Activated CD4-positive, alpha-beta T cell treated with anti-CD3 and anti-CD28 coated beads, Interleukin-2, amount 50 U/mL, for 16 hours (primary cell): ENCODE data around the gene GALNT9.
"Not testable (repeated sequence)": the region's sequence is repeated elsewhere in the genome, so short reads cannot be mapped to it uniquely, and the experiment has no call there.

Experiments
- DNase-seq: peaks from one replicate; pipeline ENCODE4 v3.0.0-alpha.2; 2020

Gene GALNT9

GRCh38 chr12:132263451-132264049, 65.8 kb downstream of the GALNT9 start:
- no peak for DNase-seq

DNA sequence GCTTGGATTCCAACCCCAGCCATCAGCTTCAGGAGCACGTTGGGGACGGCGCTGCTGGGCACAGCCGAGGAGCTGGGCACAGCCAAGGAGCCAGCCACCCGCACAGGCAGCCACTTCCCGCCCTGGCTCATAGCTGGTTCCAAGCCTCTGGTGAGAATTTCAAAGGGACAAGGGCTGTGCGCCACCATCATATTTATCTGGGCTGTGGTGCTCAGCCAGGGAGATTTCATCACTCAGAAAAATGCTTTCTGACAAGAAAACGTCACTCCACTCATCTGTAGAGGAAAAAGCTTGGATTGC, 66.4 kb downstream of the GALNT9 start:
- DNase-seq, result no peak

DNA sequence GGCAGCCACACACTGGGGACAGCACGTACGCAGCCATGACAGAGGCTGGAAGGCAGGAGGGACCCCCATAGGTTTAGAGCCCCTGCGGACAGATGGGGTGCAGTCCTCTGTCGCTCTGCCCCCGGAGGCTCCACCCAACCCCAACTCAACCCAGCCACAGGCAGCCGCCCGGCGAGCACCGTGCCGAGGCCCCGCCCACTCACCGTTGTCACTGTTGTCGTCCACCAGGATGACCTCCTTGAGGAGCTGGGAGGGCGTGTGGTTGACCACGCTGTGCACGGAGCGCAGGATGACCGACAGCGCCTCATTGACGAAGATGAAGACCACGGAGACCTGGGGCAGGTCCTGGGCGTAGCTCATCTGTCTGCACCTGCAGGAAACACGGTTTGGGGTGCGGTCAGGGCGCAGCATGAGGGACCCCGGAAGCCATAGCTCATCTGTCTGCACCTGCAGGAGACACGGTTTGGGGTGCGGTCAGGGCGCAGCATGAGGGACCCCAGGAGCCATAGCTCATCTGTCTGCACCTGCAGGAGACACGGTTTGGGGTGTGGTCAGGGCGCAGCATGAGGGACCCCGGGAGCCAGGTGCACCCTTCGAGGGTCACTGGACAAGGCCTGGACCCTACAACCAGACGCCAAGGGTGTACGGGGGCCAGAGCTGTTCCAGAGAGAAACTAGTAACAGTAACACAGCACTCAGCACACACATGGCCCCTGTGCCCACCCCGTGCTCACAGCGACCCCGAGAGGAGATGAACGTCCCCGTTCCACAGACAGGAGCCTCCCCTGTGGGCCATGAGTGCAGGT, 66.9 kb downstream of the GALNT9 start:
- no peak for DNase-seq

- DNase-seq, result no peak
Observed at GRCh38 chr12:132261328-132262138, 67.9 kb downstream of the GALNT9 start.

- DNase-seq, result no peak
Observed at GRCh38 chr12:132260721-132261120, 68.7 kb downstream of the GALNT9 start.

GRCh38 chr12:132259872-132260695, 69.3 kb downstream of the GALNT9 start:
- no peak for DNase-seq

DNA sequence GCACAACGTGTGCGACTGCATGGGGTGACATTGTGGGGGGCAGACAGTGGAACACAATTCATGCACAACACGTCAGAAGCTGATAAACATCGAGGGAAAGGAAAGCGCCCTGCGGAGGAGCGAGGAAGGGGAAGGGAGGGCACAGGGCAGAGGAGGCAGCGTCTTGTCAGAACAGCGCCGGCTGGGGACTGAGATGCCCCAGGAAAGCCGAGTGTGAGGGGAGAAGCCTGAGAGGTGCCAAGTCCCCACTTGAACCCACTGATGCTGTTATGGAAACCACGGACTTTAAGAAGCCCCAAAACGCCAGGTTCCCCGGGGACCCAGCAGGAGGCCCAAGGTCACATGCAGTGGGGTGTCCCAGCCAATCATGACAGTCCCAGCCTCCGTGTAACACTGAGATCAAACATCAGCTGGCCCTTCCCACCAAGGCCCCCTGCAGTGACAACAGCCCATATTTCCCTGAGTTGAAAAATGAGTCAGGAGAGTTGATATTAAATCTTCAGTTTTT, 70.0 kb downstream of the GALNT9 start:
- no peak for DNase-seq

GRCh38 chr12:132258543-132258942, 70.8 kb downstream of the GALNT9 start:
- DNase-seq, result no peak

GRCh38 chr12:132257955-132258490, 71.4 kb downstream of the GALNT9 start:
- no peak for DNase-seq

DNA sequence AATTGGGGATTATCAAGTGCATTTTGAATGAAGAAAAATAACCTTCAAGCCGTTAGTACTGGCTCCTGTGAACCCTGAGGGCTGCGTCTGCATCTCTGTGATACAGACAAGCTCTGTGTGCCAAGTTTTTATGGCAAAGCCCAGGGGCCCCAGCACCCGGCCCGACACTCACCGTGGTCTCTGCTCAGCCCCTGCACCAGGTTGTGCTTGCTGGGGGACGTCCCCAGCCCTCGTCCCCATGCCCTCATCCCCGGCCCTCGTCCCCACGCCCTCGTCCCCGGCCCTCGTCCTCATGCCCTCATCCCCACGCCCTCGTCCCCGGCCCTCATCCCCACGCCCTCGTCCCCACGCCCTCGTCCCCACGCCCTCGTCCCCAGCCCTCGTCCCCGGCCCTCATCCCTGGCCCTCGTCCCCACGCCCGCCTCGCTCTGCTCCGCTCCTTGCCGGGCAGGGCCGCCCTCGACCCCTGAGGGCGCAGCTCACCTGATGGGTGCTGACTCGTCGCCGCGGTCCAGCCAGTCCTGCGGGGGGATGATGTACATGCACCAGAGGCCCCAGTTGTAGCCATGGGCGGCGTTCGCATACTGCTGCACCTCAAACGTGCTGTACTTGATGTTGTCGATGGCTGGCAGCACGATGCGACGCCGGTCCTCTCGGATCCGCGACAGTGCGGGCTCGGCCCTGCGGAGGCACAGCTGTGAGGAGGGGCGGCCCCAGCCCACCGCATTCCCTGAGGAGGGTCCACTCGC, 72.0 kb downstream of the GALNT9 start:
- no peak for DNase-seq

DNA sequence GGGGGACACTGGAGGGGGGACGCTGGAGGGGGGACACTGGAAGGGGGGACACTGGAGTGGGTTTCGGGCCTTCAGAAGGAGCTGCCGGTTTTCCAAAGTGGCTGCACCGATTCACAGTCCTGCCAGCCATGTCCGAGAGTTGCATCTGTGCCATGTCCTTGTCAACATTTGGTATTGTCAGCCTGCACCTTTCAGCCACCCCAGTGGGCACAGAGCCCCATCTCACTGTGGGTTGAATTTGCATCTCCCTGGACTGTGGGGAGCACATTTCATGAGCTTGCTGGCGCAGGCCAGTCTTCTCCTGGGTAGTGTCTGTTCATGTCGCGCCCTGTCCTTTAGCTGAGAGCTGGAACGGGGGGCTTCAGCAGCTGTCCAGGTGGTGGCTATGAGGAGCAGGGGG, 72.7 kb downstream of the GALNT9 start:
- DNase-seq, result no peak

DNA sequence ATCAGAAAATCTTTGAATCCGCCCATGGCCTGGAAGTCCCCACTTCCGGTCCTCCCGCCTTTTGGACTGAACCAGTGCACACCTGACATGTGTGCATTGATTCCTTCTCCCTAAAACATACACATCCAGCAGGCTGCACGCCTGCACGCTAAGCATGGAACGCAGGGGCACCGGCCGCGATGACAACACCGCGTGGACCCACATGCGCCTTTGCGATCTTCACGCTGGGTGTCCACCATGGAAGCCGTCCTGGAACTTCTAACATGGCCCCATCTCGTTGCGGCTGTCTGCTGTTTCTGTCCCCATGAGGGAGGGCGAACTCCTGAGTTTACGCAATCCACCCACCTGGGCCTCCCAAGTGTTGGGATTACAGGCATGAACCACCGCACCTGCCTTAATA, 73.7 kb downstream of the GALNT9 start:
- DNase-seq, result no peak

GRCh38 chr12:132253698-132254480, 75.5 kb downstream of the GALNT9 start:
- no peak for DNase-seq

- not testable (repeated sequence) for DNase-seq
Observed at GRCh38 chr12:132252981-132253380, 76.4 kb downstream of the GALNT9 start.

DNA sequence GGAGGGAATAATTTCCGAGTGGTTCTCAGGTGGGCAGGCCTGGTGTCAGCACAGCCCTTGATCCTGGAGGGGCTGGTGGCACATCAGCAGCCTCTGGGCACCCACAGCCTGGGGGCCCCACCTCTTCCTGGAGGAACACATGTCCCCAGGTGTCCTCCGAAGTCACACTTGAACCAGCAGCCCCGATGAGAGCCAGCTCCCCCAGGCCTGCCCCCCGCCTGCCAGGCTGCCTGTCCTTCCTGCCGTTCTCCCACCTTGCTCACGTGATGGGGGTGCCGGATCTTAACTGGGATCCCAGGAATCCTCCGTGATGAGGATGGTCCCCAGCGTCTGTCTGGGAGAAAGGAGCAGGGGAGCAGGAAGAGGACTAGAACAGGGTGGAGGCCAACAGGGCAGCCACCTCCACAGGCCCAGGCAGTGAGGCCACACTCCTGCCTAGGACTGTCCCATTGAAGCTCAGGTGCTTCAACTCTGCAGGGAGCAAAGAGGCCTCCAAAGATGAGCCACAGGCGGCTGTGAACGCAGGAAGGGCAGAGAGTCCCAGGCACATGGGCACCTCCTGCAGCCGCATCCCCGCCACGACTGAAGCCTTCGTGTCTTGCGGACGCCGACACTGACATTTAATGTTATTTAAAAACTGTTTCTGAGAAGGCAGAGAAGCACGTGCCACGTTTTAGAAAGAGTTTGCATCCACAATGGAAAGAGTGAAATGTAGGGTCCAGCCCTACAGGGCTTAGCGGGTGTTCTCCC, 77.5 kb downstream of the GALNT9 start:
- no peak for DNase-seq

DNA sequence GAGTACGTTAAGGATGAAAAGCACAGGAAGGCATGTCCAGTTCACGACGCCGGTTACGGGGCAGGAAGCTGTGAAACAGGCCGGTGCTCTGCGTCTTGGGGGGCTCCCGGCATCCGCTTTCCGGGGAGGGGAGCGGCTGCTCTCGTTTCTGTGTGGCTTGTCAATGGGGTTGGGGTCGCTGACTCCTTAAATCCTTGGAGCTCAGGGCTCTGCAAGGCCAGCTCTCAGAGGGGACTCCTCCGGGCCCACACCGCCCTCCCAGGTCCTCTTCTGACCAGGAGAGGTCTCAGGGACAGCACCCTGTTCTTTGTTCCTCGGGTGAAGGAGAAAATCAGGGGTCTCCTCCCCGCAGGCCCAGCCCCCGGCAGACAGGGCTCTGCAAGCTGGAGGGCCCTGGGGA, 78.1 kb downstream of the GALNT9 start:
- no peak for DNase-seq

DNA sequence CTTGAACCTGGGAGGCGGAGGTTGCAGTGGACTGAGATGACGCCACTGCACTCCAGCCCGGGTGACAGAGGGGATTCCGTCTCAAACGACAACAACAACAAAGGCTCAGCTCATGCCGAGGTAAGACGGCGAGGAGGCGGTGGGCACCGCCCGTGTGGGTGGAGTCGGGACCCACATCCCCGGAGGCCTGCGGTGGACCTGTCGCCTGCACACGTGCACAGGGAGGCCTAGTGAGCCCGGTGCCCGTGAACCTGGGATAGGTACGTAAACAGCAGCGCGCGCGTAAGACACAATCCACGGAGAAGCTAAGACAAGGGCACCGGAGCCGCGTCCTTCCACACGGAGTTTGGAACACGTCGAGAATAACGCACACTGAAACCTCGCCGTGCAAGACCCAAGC, 78.7 kb downstream of the GALNT9 start:
- no peak for DNase-seq

GRCh38 chr12:132249689-132250478, 79.5 kb downstream of the GALNT9 start:
- DNase-seq, result no peak

GRCh38 chr12:132248453-132249167, 80.8 kb downstream of the GALNT9 start:
- no peak for DNase-seq
